Measurements from ENCODE around the gene MTERF4. TPM values are rescaled to one million over a fixed set of nuclear protein-coding genes. Genes with fewer than 3 reads are reported as not detected.

The MTERF4 gene
- total RNA-seq, 4 donors from 2014 or later = 28.9 to 60.5 (median 38.9) TPM

- Histone ChIP-seq H3K36me3 (peaks cover 0 to 12% (median 0%) of the 10 kb centered on the region in 3 donors), H3K27ac (peak within 1 kb of the TSS; percentile 58 to 92 (median 84)), H3K27me3 (no peaks in the 10 kb centered on the region), H3K4me3 (peak within 1 kb of the TSS; percentile 70 to 92 (median 86)), H3K4me1 (peaks cover 0 to 25% (median 12%) of the 10 kb centered on the region in 4 donors), H3K9me3 (no peaks in the 10 kb centered on the region)
- peak; percentile 84 to 91 for DNase-seq (ENCODE audit: low spot score in 2 of 2)
- WGBS, 2 donors = 0 to 2% methylated on average over 51 to 54 of the region's 88 CpGs
- TF ChIP-seq EP300 (IDR thresholded peaks at IDR 0.05) (peak in 1 of 2 donors; percentile 46), POLR2A (IDR thresholded peaks at IDR 0.05) (no peak)
- TF ChIP-seq, protein P1, sequence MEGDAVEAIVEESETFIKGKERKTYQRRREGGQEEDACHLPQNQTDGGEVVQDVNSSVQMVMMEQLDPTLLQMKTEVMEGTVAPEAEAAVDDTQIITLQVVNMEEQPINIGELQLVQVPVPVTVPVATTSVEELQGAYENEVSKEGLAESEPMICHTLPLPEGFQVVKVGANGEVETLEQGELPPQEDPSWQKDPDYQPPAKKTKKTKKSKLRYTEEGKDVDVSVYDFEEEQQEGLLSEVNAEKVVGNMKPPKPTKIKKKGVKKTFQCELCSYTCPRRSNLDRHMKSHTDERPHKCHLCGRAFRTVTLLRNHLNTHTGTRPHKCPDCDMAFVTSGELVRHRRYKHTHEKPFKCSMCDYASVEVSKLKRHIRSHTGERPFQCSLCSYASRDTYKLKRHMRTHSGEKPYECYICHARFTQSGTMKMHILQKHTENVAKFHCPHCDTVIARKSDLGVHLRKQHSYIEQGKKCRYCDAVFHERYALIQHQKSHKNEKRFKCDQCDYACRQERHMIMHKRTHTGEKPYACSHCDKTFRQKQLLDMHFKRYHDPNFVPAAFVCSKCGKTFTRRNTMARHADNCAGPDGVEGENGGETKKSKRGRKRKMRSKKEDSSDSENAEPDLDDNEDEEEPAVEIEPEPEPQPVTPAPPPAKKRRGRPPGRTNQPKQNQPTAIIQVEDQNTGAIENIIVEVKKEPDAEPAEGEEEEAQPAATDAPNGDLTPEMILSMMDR (IDR thresholded peaks at IDR 0.05) = peak in 1 of 5 experiments; percentile 5
Measured at GRCh38 chr2:241148891-241149674, 47.0 kb upstream of the MTERF4 start, which contains the start of gene PASK. Gene PASK, minus strand, starts transcription at chr2:241149472. Its CDS starts 6,440 bp downstream, at chr2:241143032.

DNA sequence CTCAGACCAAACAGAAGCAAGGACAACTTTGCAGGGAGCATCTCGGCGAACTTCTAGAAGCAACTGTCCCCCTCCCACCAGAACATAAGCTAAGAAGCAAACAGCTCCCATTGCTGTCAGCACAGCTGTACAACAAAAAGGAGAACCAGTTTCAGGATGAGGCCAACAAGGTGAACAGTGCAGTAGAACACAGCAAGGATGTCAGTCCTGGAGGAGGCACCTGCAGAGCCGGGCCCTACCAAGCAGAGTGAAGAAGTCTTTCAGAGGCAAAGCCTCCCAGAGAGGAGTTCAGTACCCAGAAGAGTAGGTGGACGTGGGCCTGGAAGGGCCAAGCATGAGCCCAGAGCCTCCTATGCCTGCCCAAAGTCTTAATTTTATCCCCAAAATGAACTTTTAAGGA is 46.2 kb upstream of the MTERF4 start:
- no peak for TF ChIP-seq POLR2A (IDR thresholded peaks at IDR 0.05)
- TF ChIP-seq EP300 (IDR thresholded peaks at IDR 0.05) = no peak
- TF ChIP-seq, protein P1 (IDR thresholded peaks at IDR 0.05) = no peak

DNA sequence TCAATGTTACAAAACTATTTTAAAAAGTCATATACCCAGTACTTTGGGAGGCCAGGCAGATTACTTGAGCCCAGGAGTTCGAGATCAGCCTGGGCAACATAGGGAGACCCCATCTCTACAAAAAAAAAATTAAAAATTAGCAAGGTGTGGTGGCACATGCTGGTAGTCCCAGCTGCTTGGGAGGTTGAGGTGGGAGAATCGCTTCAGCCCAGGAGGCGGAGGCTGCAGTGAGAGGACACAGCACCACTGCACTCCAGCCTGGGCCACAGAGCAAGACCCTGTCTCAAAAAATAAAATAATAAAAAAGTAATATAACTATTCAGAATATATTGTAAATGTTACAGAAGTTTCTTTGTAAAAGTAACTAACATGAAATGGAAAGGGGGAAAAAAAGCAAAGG is 45.2 kb upstream of the MTERF4 start:
- H3K27me3 ChIP-seq = no peaks in the 10 kb centered on the region
- no peak for DNase-seq (ENCODE audit: low spot score in 2 of 2)
- H3K4me1 ChIP-seq = peaks cover 0 to 24% (median 12%) of the 10 kb centered on the region in 4 donors
- no peak overlapping the region for H3K4me3 ChIP-seq
- no peaks in the 10 kb centered on the region for H3K36me3 ChIP-seq
- TF ChIP-seq, protein P1 (IDR thresholded peaks at IDR 0.05) = no peak
- TF ChIP-seq POLR2A (IDR thresholded peaks at IDR 0.05) (no peak), EP300 (IDR thresholded peaks at IDR 0.05) (no peak)
- no peaks in the 10 kb centered on the region for H3K9me3 ChIP-seq
- 95 to 96% methylated on average over 3 of the region's 3 CpGs for WGBS, 2 donors
- no peak overlapping the region for H3K27ac ChIP-seq

More for the DNA sequence above, 46.2 kb upstream of the MTERF4 start:
- no peak for DNase-seq (ENCODE audit: low spot score in 2 of 2)
- Histone ChIP-seq H3K36me3 (peaks cover 0 to 4% (median 0%) of the 10 kb centered on the region in 3 donors), H3K9me3 (no peaks in the 10 kb centered on the region), H3K4me1 (peaks cover 0 to 25% (median 12%) of the 10 kb centered on the region in 4 donors), H3K27ac (no peak overlapping the region), H3K27me3 (no peaks in the 10 kb centered on the region), H3K4me3 (peak overlapping the region in 2 of 4 donors; percentile 82 to 89)
- 86 to 87% methylated on average over 4 of the region's 4 CpGs for WGBS, 2 donors

- H3K4me1 ChIP-seq = peaks cover 0 to 14% (median 11%) of the 10 kb centered on the region in 4 donors
- no peaks in the 10 kb centered on the region for H3K27me3 ChIP-seq
- DNase-seq (ENCODE audit: low spot score in 2 of 2) = no peak
- H3K4me3 ChIP-seq = no peak overlapping the region
- TF ChIP-seq POLR2A (IDR thresholded peaks at IDR 0.05) = no peak
- TF ChIP-seq EP300 (IDR thresholded peaks at IDR 0.05) = no peak
- H3K27ac ChIP-seq = no peak overlapping the region
- H3K36me3 ChIP-seq = peaks cover 0 to 7% (median 0%) of the 10 kb centered on the region in 3 donors
- WGBS, 2 donors = 80 to 89% methylated on average over 4 of the region's 4 CpGs
- H3K9me3 ChIP-seq = no peaks in the 10 kb centered on the region
Measured at GRCh38 chr2:241146286-241146685, 44.2 kb upstream of the MTERF4 start.

DNA sequence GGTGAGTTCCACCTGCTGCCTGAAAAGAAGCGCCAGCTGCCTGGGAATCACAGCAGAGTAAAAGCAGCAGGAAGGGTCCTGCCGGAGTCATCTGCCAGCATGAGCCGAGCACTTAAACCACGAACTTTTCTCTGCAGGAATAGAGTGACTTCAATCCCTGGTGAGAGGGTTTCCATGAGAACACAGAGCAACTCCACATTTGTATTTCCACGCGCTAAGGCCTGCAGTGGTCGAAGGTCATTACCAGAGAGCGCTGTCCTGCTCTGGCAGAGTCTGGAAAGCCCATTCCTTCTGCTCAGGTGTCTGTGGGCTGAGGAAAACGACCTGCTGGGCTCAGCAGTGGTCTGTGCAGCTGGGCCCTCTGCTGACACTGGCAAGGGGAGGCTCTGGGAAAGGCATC is 40.5 kb upstream of the MTERF4 start:
- Histone ChIP-seq H3K4me3 (no peak overlapping the region), H3K9me3 (no peaks in the 10 kb centered on the region), H3K36me3 (peaks cover 0 to 33% (median 4%) of the 10 kb centered on the region in 3 donors), H3K27ac (no peak overlapping the region), H3K27me3 (no peaks in the 10 kb centered on the region), H3K4me1 (no peaks in the 10 kb centered on the region)
- no peak for DNase-seq (ENCODE audit: low spot score in 2 of 2)
- TF ChIP-seq, protein P1 (IDR thresholded peaks at IDR 0.05) = no peak
- TF ChIP-seq POLR2A (IDR thresholded peaks at IDR 0.05) (no peak), EP300 (IDR thresholded peaks at IDR 0.05) (no peak)
- 77 to 84% methylated on average over 7 to 9 of the region's 9 CpGs for WGBS, 2 donors
